HepG2 (cell line): Measurements from ENCODE around the gene RMI2. TPM values are rescaled to one million over a fixed set of nuclear protein-coding genes. Genes with fewer than 3 reads are reported as not detected.
A peak's percentile ranks its signal among the peaks of the same experiment; 100 is the strongest.

Experiments used
- ATAC-seq: fragments of 200-7000 bp; cut with Tn5 transposase; 3 replicates; pipeline ENCODE4 v1.9.1; 2020; ENCODE audit warnings: mild to moderate bottlenecking, moderate library complexity
- BruUV-seq: library from RNA; stranded (reverse); fragments of 400-500 nt; replicated peaks from 2 replicates; lab custom pipeline; 2021; lab: Mats Ljungman, UMichigan
- CTCF ChIA-PET: fragments of 300-600 bp; formaldehyde crosslinking; extraction: SDS; loops from one replicate; lab custom pipeline; 2021; ENCODE audit warnings: low total read pairs, inconsistent platforms, low intra/inter-chr PET ratio; lab: Yijun Ruan, JAX
- POLR2A ChIA-PET: fragments of 350-600 bp; sonication (Branson Sonifier 250); formaldehyde crosslinking; loops from one replicate; lab custom pipeline; 2020; ENCODE audit warnings: antibody characterized with exemption, inconsistent platforms; lab: Yijun Ruan, JAX
- DNase-seq: peaks from one replicate; pipeline ENCODE4 v3.0.0-alpha.2; 2015; ENCODE audit warnings: low spot score
- FAIRE-seq: peaks from 3 replicates; lab custom pipeline; 2011; peaks lifted over from hg19 to GRCh38; lab: Jason Lieb, UNC
- H2AFZ ChIP-seq: one replicate; pipeline ENCODE4 v1.6.1; 2011; ENCODE audit warnings: low read length, inconsistent platforms
- H3K27ac ChIP-seq: fragments of 300-600 bp; 3 replicates; pipeline ENCODE4 v1.8.0; 2011; ENCODE audit warnings: mixed run types, mild to moderate bottlenecking, mixed read lengths, low read length, inconsistent platforms; ENCODE audit not compliant: insufficient read depth; ENCODE audit errors: extremely low read length
- H3K27me3 ChIP-seq, 2 experiments: fragments of 200-600 bp in 1 of 2; 2 replicates in 1 of 2; 3 replicates in 1 of 2; pipeline versions ENCODE4 v1.6.0 to v1.8.0; 2011; ENCODE audit warnings: low read length in 2 of 2, mild to moderate bottlenecking in 2 of 2, moderate library complexity in 2 of 2, inconsistent platforms in 1 of 2; ENCODE audit not compliant: insufficient read depth in 2 of 2, control insufficient read depth in 1 of 2
- H3K36me3 ChIP-seq, 2 experiments: fragments of 200-600 bp in 1 of 2; replicated peaks in 1 of 2; 2 replicates in 1 of 2; 3 replicates in 1 of 2; pipeline versions ENCODE4 v1.5.1 to v1.8.0; 2011; ENCODE audit warnings: low read length in 2 of 2, inconsistent platforms in 1 of 2; ENCODE audit not compliant: insufficient read depth in 2 of 2, control insufficient read depth in 1 of 2
- H3K4me1 ChIP-seq: 2 replicates; pipeline ENCODE4 v1.5.1; 2012; ENCODE audit warnings: low read length, inconsistent platforms; ENCODE audit not compliant: insufficient read depth
- H3K4me2 ChIP-seq: 2 replicates; pipeline ENCODE4 v1.6.0; 2011; ENCODE audit warnings: low read depth, low read length, inconsistent platforms
- H3K4me3 ChIP-seq, 3 experiments: fragments of 200-600 bp in 1 of 3; sonication (generic), shearing (Covaris generic) in 1 of 3; replicated peaks in 1 of 3; 2 replicates each; pipeline ENCODE4 v1.5.1; 2011 to 2016; ENCODE audit warnings: low read length in 3 of 3, inconsistent platforms in 2 of 3, low read depth in 2 of 3, mild to moderate bottlenecking in 2 of 3, control low read depth in 1 of 3, mixed read lengths in 1 of 3; ENCODE audit not compliant: insufficient read depth in 1 of 3
- H3K79me2 ChIP-seq: one replicate; pipeline ENCODE4 v1.6.1; 2011; ENCODE audit warnings: low read length, inconsistent platforms; ENCODE audit not compliant: insufficient read depth
- H3K9ac ChIP-seq: 2 replicates; pipeline ENCODE4 v1.6.0; 2011; ENCODE audit warnings: mild to moderate bottlenecking, low read depth, low read length, inconsistent platforms; ENCODE audit not compliant: insufficient read depth
- H3K9me3 ChIP-seq: 2 replicates; pipeline ENCODE4 v1.5.1; 2012; ENCODE audit warnings: mild to moderate bottlenecking, low read length
- H4K20me1 ChIP-seq: 2 replicates; pipeline ENCODE4 v1.6.0; 2011; ENCODE audit warnings: inconsistent platforms, mild to moderate bottlenecking, low read length, moderate library complexity; ENCODE audit not compliant: insufficient read depth
- GATAD1 ChIP-seq: IDR thresholded peaks from 2 replicates; pipeline ENCODE4 v1.6.1; 2016; ENCODE audit warnings: missing genetic modification reagents, missing compliant biosample characterization
- HOXA7 ChIP-seq: sonication (generic); formaldehyde crosslinking; IDR thresholded peaks from 2 replicates; pipeline ENCODE4 v1.8.1; 2022; ENCODE audit warnings: mild to moderate bottlenecking, missing genetic modification reagents, moderate library complexity
- PCBP2 ChIP-seq: fragments of 200-400 bp; formaldehyde crosslinking; optimal IDR thresholded peaks from 2 replicates; pipeline ENCODE3; 2018; ENCODE audit warnings: low read length, low read depth; ENCODE audit not compliant: poor library complexity, severe bottlenecking
- TBP ChIP-seq: sonication (generic); formaldehyde crosslinking; IDR thresholded peaks from 2 replicates; pipeline ENCODE4 v1.5.0; 2020; ENCODE audit warnings: missing genetic modification reagents
- ZBTB7A ChIP-seq: sonication (generic); formaldehyde crosslinking; IDR thresholded peaks from 2 replicates; pipeline ENCODE4 v1.8.0; 2022; ENCODE audit warnings: mild to moderate bottlenecking, missing genetic modification reagents
- ZC3H13 ChIP-seq: sonication (generic); formaldehyde crosslinking; IDR thresholded peaks from 2 replicates; pipeline ENCODE4 v1.8.1; 2023; ENCODE audit warnings: mild to moderate bottlenecking, missing genetic modification reagents, moderate library complexity
- ZFP90 ChIP-seq: sonication (generic); formaldehyde crosslinking; IDR thresholded peaks from 2 replicates; pipeline ENCODE4 v1.8.0; 2022; ENCODE audit warnings: missing genetic modification reagents, mild to moderate bottlenecking, inconsistent platforms, borderline replicate concordance
- ZNF207 ChIP-seq: fragments of 450-650 bp; IDR thresholded peaks from 2 replicates; pipeline ENCODE4 v1.6.1; 2016; ENCODE audit warnings: antibody characterized with exemption, borderline replicate concordance
- ZNF589 ChIP-seq: sonication (generic); formaldehyde crosslinking; conservative IDR thresholded peaks from 2 replicates; pipeline ENCODE4 v1.8.0; 2022; ENCODE audit warnings: mild to moderate bottlenecking, moderate library complexity, missing genetic modification reagents
- ZNF629 ChIP-seq: sonication (generic); formaldehyde crosslinking; conservative IDR thresholded peaks from 2 replicates; pipeline ENCODE4 v1.5.0; 2020; ENCODE audit warnings: missing genetic modification reagents
- ZNF672 ChIP-seq: sonication (generic); formaldehyde crosslinking; IDR thresholded peaks from 2 replicates; pipeline ENCODE4 v1.8.1; 2022; ENCODE audit warnings: missing genetic modification reagents
- ZNF768 ChIP-seq: sonication (generic); formaldehyde crosslinking; IDR thresholded peaks from 2 replicates; pipeline ENCODE4 v1.4.0; 2020; ENCODE audit warnings: missing genetic modification reagents
- WGBS: methylation state at CpG from one replicate; pipeline ENCODE4 v1.1.6; 2017; ENCODE audit warnings: low lambda C conversion rate; 5-methylcytosine and 5-hydroxymethylcytosine counted together
- in situ Hi-C: cut with HindIII; loops from 2 replicates; pipeline ENCODE4 v1.10.0; 2017; ENCODE audit warnings: low pct_unique_long_range_greater_than_20kb; ENCODE audit not compliant: extremely low pct_ligation_motif_present
- intact Hi-C: fragments of 100-400 bp; cut with micrococcal nuclease; formaldehyde crosslinking; loops from one replicate; pipeline ENCODE4 v1.10.0; 2022; ENCODE audit not compliant: unreplicated experiment
- polyA plus RNA-seq, 8 experiments: library from polyadenylated mRNA; depleted of rRNA in 3 of 8; stranded (reverse) in 7 of 8; unstranded in 1 of 8; fragments of >200 nt; fragmentation: Illumina TruSeq in 4 of 8; extraction: Trizol in 4 of 8; gene quantifications; 2 replicates each; pipeline versions ENCODE4 v1.2.1 to v1.2.3, GENCODE V29; 2011 to 2016; ENCODE audit warnings: low read depth in 4 of 8, missing spikeins in 1 of 8, mixed read lengths in 1 of 8; ENCODE audit not compliant: insufficient read depth in 1 of 8
- total RNA-seq, 5 experiments: library from RNA; depleted of rRNA; stranded (reverse); fragments of >200 nt; fragmentation: Illumina TruSeq; extraction: Trizol; gene quantifications; 2 replicates each; pipeline ENCODE4 v1.2.3, GENCODE V29; 2016; ENCODE audit warnings: low read depth in 1 of 5
- TF ChIP-seq, protein P1 (sequence below): fragments of 450-650 bp; IDR thresholded peaks from 2 replicates; pipeline ENCODE4 v1.6.1; 2016

Gene RMI2
- total and polyA plus RNA-seq, 2 of the 13 experiments (the other 11 are each of a cell fraction or from before 2014, with no cell fraction given): 24.5 to 55.7 TPM

GRCh38 chr16:11321662-11322061 is 23.6 kb upstream of the RMI2 start:
- POLR2A ChIA-PET: no interaction called here
- Histone ChIP-seq H3K27ac (no peak overlapping the region), H3K27me3 (no peaks in the 10 kb centered on the region), H2AFZ (no peak overlapping the region), H3K9ac (no peak overlapping the region), H3K4me3 (no peak overlapping the region), H3K79me2 (no peaks in the 10 kb centered on the region), H3K4me2 (no peak overlapping the region), H4K20me1 (no peaks in the 10 kb centered on the region), H3K4me1 (peaks cover 29% of the 10 kb centered on the region), H3K9me3 (no peaks in the 10 kb centered on the region), H3K36me3 (no peaks in the 10 kb centered on the region)
- WGBS: 82% methylated on average over 5 of the region's 5 CpGs
- DNase-seq (no peak), FAIRE-seq (no peak), ATAC-seq (no peak)
- CTCF ChIA-PET: no interaction called here
- BruUV-seq: no TSS peak
- in situ Hi-C loops (no loop called here), intact Hi-C loops (no loop called here)
- no peak for TF ChIP-seq GATAD1 (CRISPR knock-in tag)
- TF ChIP-seq HOXA7 (CRISPR knock-in tag): peak; percentile 82; the same call in 1 of the 2 replicates
- 0 out of 2 replicates have a peak, but pooled peaks have one; percentile 28 for TF ChIP-seq ZBTB7A (CRISPR knock-in tag)
- TF ChIP-seq, protein P1, sequence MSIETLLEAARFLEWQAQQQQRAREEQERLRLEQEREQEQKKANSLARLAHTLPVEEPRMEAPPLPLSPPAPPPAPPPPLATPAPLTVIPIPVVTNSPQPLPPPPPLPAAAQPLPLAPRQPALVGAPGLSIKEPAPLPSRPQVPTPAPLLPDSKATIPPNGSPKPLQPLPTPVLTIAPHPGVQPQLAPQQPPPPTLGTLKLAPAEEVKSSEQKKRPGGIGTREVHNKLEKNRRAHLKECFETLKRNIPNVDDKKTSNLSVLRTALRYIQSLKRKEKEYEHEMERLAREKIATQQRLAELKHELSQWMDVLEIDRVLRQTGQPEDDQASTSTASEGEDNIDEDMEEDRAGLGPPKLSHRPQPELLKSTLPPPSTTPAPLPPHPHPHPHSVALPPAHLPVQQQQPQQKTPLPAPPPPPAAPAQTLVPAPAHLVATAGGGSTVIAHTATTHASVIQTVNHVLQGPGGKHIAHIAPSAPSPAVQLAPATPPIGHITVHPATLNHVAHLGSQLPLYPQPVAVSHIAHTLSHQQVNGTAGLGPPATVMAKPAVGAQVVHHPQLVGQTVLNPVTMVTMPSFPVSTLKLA: peak; percentile 84
- TF ChIP-seq ZNF672 (CRISPR knock-in tag): 0 out of 2 replicates have a peak, but pooled peaks have one; percentile 56
- TF ChIP-seq PCBP2: no peak
- TF ChIP-seq ZNF207: 0 out of 2 replicates have a peak, but pooled peaks have one; percentile 34
- peak; percentile 58; the same call in 1 of the 2 replicates for TF ChIP-seq ZNF589 (CRISPR knock-in tag)

GRCh38 chr16:11322823-11323222 is 22.4 kb upstream of the RMI2 start:
- Histone ChIP-seq H3K4me2 (no peak overlapping the region), H4K20me1 (no peaks in the 10 kb centered on the region), H3K36me3 (no peaks in the 10 kb centered on the region), H3K9ac (no peak overlapping the region), H2AFZ (no peak overlapping the region), H3K27ac (no peak overlapping the region), H3K4me1 (peaks cover 36% of the 10 kb centered on the region), H3K9me3 (no peaks in the 10 kb centered on the region), H3K79me2 (no peaks in the 10 kb centered on the region), H3K27me3 (no peaks in the 10 kb centered on the region), H3K4me3 (no peak overlapping the region)
- BruUV-seq: no TSS peak
- ATAC-seq (no peak), DNase-seq (no peak), FAIRE-seq (no peak)
- no peak for TF ChIP-seq TBP (CRISPR knock-in tag)
- no peak for TF ChIP-seq ZC3H13
- TF ChIP-seq ZNF629: peak; percentile 50
- TF ChIP-seq ZNF768 (CRISPR knock-in tag): peak; percentile 94
- TF ChIP-seq ZFP90 (CRISPR knock-in tag): 0 out of 2 replicates have a peak, but pooled peaks have one; percentile 39
- ChIA-PET CTCF (no interaction called here), POLR2A (no interaction called here)
- in situ Hi-C loops: no loop called here
- intact Hi-C loops: no loop called here
- 27% methylated on average over 3 of the region's 3 CpGs for WGBS
